GM19043 (cell line): ENCODE measurements around the gene GLOD5.

Source experiments
- ATAC-seq: cut with Tn5 transposase; IDR thresholded peaks from one replicate; pipeline ENCODE4 v1.9.1; 2021; ENCODE audit warnings: low read depth; ENCODE audit not compliant: unreplicated experiment

The GLOD5 gene

GRCh38 chrX:48752498-48752897 is 9.0 kb upstream of the GLOD5 start:
- ATAC-seq = no peak

GRCh38 chrX:48753708-48754228 is 7.8 kb upstream of the GLOD5 start:
- ATAC-seq = no peak

GRCh38 chrX:48754238-48754637 is 7.3 kb upstream of the GLOD5 start:
- no peak for ATAC-seq

GRCh38 chrX:48769230-48769629 is 7.7 kb downstream of the GLOD5 start:
- no peak for ATAC-seq

- no peak for ATAC-seq
These were observed 8.7 kb downstream of the GLOD5 start for GRCh38 chrX:48770296-48770695.

- no peak for ATAC-seq
These were observed 11.1 kb downstream of the GLOD5 start for GRCh38 chrX:48772602-48773001.

GRCh38 chrX:48776818-48777439 is 15.4 kb downstream of the GLOD5 start:
- ATAC-seq = no peak

GRCh38 chrX:48779399-48779798 is 17.9 kb downstream of the GLOD5 start:
- ATAC-seq = no peak

- ATAC-seq = no peak
These were observed 20.2 kb downstream of the GLOD5 start for GRCh38 chrX:48781705-48782104.

- ATAC-seq = no peak
These were observed 20.7 kb downstream of the GLOD5 start for GRCh38 chrX:48782216-48782615.

GRCh38 chrX:48782795-48783194 is 21.2 kb downstream of the GLOD5 start:
- no peak for ATAC-seq

GRCh38 chrX:48784726-48785125 is 23.2 kb downstream of the GLOD5 start:
- ATAC-seq = no peak

GRCh38 chrX:48785186-48785539 is 23.6 kb downstream of the GLOD5 start:
- ATAC-seq = no peak

- ATAC-seq = no peak
These were observed 24.1 kb downstream of the GLOD5 start for GRCh38 chrX:48785540-48786214.

- ATAC-seq = no peak
These were observed 24.8 kb downstream of the GLOD5 start, which contains the start of gene GATA1 for GRCh38 chrX:48786341-48786800. TSS of gene GATA1 (plus strand) at chrX:48786590. CDS start at chrX:48791110, 4,520 bp downstream.

- no peak for ATAC-seq
These were observed 25.4 kb downstream of the GLOD5 start for GRCh38 chrX:48786825-48787504.

- ATAC-seq = no peak
These were observed 26.2 kb downstream of the GLOD5 start for GRCh38 chrX:48787505-48788443.

GRCh38 chrX:48789366-48790220 is 28.0 kb downstream of the GLOD5 start:
- no peak for ATAC-seq

- ATAC-seq = no peak
These were observed 28.9 kb downstream of the GLOD5 start for GRCh38 chrX:48790477-48790876.
